Psoas muscle (tissue), 8 donors: ENCODE results near the gene THSD8. TPM values are rescaled to one million over a fixed set of nuclear protein-coding genes. Genes with fewer than 3 reads are reported as not detected.
A peak's percentile ranks its signal among the peaks of the same experiment; 100 is the strongest.

Experiments used
- ATAC-seq, 4 donors: fragments of 200-7000 bp; cut with Tn5 transposase; one replicate each; pipeline ENCODE4 v1.9.1; 2020; ENCODE audit warnings: moderate library complexity in 3 of 4, mild to moderate bottlenecking in 2 of 4
- DNase-seq, 2 donors: peaks; one replicate each; pipeline ENCODE4 v3.0.0-alpha.2; 2020
- H3K27ac ChIP-seq: fragments of 200-600 bp; one replicate; pipeline ENCODE4 v1.8.0; 2022
- H3K27me3 ChIP-seq, 3 donors: fragments of 200-600 bp in 1 of 3; one replicate each; pipeline versions ENCODE4 v1.6.1 to v1.8.0; 2013 to 2022; ENCODE audit warnings: low read length in 2 of 3, mild to moderate bottlenecking in 2 of 3, moderate library complexity in 1 of 3; ENCODE audit not compliant: insufficient read depth in 3 of 3
- H3K36me3 ChIP-seq, 2 donors: fragments of 200-600 bp in 1 of 2; one replicate each; pipeline versions ENCODE4 v1.6.1 to v1.8.0; 2013 to 2022; ENCODE audit warnings: low read depth in 1 of 2, mild to moderate bottlenecking in 1 of 2, moderate library complexity in 1 of 2; ENCODE audit not compliant: insufficient read depth in 1 of 2
- H3K4me1 ChIP-seq: fragments of 200-600 bp; one replicate; pipeline ENCODE4 v1.8.0; 2022
- H3K4me3 ChIP-seq: fragments of 200-600 bp; one replicate; pipeline ENCODE4 v1.8.0; 2022; ENCODE audit warnings: mild to moderate bottlenecking
- H3K9me3 ChIP-seq: fragments of 200-600 bp; one replicate; pipeline ENCODE4 v1.8.0; 2022
- whole genome bisulfite sequencing, 3 donors: extraction: QIAGEN DNeasy Blood & Tissue Kit; methylation state at CpG; one replicate each; pipeline versions ENCODE4 v1.1.6 to v1.1.7; 2013; 5-methylcytosine and 5-hydroxymethylcytosine counted together
- intact Hi-C, 2 donors: fragments of 100-400 bp; cut with DNase I; formaldehyde crosslinking; loops; one replicate each; pipeline versions ENCODE4 v1.11.0 to v1.14.2; 2022
- polyA plus RNA-seq, 3 donors: library from polyadenylated mRNA; stranded (reverse); fragments of 200-250 nt; gene quantifications; one replicate each; pipeline ENCODE4 v1.2.3, GENCODE V29; 2013
- total RNA-seq, 4 donors: library from RNA; stranded (reverse); fragmentation: NEBNext Ultra II Directional in 2 of 4; extraction: Animal tissue kit (Norgen Biotek cat#: 25700) in 2 of 4; gene quantifications; one replicate each; pipeline versions ENCODE4 v1.2.1 to v1.2.4, GENCODE V29; 2021 to 2023
- TF ChIP-seq, protein P1 (sequence below): fragments of 200-600 bp; IDR thresholded peaks from one replicate; pipeline ENCODE4 v1.8.0; 2022; ENCODE audit warnings: antibody characterized with exemption
- donor health status: healthy with polysubstance abuse.
- donor health status: DM: no; HTN: no; CAD: no; lungs with moderate emphysema.
- donor health status: Bipolar disorder and iron deficiency.
- donor health status: healthy.
- donor health status: DM: yes; HTN: yes; CAD: no.
- donor health status: DM: no; HTN: no; CAD: no.
- donor health status: DM: no; HTN: no; CAD: no.
- donor health status: DM: yes; HTN: yes; CAD: no.

Gene THSD8
- total and polyA plus RNA-seq, 7 donors: 0.92 to 3.2 (median 2.0) TPM

DNA sequence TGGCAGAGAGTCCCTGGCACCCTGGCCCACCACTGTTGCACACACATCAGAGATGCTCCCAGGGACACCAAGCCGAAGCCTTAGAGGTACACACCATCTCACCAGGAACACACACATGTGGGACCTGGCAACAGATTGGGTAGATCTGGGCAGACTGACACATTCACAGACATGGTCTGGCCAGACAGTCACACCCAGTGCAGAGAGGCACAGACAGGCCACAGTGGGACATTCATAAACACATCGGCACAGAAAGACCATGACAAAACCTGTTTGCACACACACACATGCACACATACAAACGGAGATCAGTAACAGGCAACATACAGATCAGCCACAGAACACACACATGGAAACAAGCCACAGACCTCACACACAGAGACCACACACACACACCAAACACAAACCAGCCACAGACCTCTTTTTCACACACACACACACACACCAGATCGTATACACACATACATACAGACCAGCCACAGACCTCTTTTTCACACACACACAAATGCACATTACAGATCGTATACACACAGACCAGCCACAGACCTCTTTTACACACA, 16.9 kb upstream of the THSD8 start:
- ATAC-seq: no peak
- peak overlapping the region; percentile 82 for H3K27ac ChIP-seq
- peaks cover 35% of the 10 kb centered on the region for H3K4me1 ChIP-seq
- 57 to 75% (median 63%) methylated on average over 5 of the region's 5 CpGs for WGBS, 3 donors
- intact Hi-C loops: no loop called here
- H3K9me3 ChIP-seq: no peaks in the 10 kb centered on the region
- no peak overlapping the region for H3K4me3 ChIP-seq
- no peak for DNase-seq
- TF ChIP-seq, protein P1, sequence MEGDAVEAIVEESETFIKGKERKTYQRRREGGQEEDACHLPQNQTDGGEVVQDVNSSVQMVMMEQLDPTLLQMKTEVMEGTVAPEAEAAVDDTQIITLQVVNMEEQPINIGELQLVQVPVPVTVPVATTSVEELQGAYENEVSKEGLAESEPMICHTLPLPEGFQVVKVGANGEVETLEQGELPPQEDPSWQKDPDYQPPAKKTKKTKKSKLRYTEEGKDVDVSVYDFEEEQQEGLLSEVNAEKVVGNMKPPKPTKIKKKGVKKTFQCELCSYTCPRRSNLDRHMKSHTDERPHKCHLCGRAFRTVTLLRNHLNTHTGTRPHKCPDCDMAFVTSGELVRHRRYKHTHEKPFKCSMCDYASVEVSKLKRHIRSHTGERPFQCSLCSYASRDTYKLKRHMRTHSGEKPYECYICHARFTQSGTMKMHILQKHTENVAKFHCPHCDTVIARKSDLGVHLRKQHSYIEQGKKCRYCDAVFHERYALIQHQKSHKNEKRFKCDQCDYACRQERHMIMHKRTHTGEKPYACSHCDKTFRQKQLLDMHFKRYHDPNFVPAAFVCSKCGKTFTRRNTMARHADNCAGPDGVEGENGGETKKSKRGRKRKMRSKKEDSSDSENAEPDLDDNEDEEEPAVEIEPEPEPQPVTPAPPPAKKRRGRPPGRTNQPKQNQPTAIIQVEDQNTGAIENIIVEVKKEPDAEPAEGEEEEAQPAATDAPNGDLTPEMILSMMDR: no peak
- H3K27me3 ChIP-seq: no peaks in the 10 kb centered on the region
- no peaks in the 10 kb centered on the region for H3K36me3 ChIP-seq

DNA sequence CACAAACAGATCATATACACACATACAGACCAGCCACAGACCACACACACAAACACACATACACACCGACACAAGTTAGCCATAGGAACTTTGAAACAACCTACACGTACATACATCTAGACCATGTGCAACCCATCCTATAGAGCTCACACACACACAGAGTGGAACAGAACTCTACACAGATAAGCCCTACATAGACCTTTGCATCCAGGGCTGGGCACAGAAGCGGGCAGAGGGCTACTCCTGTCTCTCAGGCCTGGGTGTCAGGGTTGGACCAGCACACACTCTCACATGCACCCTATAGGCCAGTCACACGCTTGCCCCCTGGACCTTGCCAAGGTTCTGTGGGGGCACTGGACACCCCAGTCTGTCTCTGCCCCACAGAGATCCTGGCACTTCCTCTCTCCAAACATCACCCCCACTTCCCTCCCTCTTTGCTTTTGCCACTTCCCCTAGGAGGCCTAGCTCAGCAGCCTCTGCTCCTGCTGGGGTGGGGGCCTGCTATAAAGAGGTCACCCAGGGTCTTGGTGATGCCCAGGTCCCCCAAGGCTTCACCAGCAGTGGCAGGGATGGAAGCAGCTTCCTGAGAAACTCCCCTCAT, 16.3 kb upstream of the THSD8 start:
- H3K4me1 ChIP-seq: peaks cover 35% of the 10 kb centered on the region
- ATAC-seq: no peak
- H3K36me3 ChIP-seq: no peaks in the 10 kb centered on the region
- no peak overlapping the region for H3K4me3 ChIP-seq
- TF ChIP-seq, protein P1: no peak
- intact Hi-C loops: no loop called here
- H3K9me3 ChIP-seq: no peaks in the 10 kb centered on the region
- no peaks in the 10 kb centered on the region for H3K27me3 ChIP-seq
- H3K27ac ChIP-seq: peak overlapping the region; percentile 99
- DNase-seq: no peak
- 67 to 93% (median 71%) methylated on average over 4 of the region's 4 CpGs for WGBS, 3 donors

DNA sequence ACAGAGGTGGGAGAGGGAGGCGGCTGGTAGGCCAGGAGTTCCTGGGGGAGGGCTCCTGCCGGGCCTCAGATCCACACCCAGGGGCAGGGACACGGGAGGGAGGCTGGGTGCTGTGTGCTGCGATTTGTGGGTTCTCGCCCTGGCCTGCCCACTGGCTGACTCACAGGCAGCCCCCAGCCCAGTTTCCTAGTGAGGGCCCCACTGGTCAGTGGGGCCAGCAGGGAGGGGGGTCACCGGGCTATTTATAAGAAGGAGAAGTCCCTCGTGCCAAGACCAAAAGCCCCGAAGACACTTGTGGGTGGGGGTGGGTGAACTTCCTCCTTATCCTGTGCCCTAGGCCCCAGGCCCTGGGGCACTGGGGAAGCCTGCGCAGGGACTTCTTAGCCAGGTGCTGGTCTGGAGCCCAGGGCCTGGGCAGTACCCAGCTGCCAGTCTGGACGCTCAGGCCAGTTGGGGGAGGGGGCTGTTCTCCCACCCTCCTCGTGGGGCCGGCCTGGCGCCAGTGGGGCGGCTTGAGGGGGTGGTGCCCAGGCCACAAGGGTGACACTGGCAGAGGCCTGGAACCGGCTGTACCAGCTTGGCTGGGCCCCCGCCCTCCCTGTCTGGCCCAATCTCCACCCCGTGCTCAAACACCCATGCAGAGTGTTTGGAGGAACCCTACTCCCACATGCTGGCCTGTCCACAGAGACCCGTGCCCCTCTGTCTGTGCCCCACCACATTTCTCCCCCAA, 15.6 kb upstream of the THSD8 start:
- WGBS, 3 donors: 40 to 50% (median 42%) methylated on average over 12 to 18 of the region's 18 CpGs

DNA sequence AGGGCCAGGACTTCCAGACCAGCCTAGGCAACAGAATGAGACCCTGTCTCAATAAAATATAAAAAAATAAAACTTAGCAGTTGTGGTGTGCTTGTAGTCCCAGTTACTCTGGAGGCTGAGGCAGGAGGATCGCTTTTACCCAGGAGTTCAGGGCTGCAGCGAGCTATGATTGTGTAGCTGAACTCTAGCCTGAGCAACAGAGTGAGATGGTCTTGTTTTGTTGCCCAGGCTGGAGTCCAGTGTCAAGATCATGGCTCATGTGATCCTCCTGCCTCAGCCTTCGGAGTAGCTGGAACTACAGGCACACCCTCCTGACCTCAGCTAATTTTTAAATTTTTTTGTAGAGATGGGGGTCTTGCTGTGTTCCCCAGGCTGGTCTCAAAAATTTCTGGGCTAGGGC, 14.9 kb upstream of the THSD8 start:
- TF ChIP-seq, protein P1: no peak
- Histone ChIP-seq H3K4me3 (no peak overlapping the region), H3K27me3 (no peaks in the 10 kb centered on the region), H3K4me1 (peaks cover 35% of the 10 kb centered on the region), H3K9me3 (no peaks in the 10 kb centered on the region), H3K27ac (peak overlapping the region; percentile 99), H3K36me3 (no peaks in the 10 kb centered on the region)
- 71 to 77% (median 72%) methylated on average over 3 of the region's 3 CpGs for WGBS, 3 donors
- ATAC-seq: no peak
- intact Hi-C loops: no loop called here
- no peak for DNase-seq

More for the DNA sequence above, 15.6 kb upstream of the THSD8 start:
- Histone ChIP-seq H3K4me1 (peaks cover 35% of the 10 kb centered on the region), H3K4me3 (no peak overlapping the region), H3K27ac (peak overlapping the region; percentile 99), H3K27me3 (no peaks in the 10 kb centered on the region), H3K9me3 (no peaks in the 10 kb centered on the region), H3K36me3 (no peaks in the 10 kb centered on the region)
- ATAC-seq: no peak
- TF ChIP-seq, protein P1: no peak
- DNase-seq: peak; percentile 65 to 78
- intact Hi-C loops: no loop called here
